ENCODE data around the gene DAAM1.

Gene DAAM1

GRCh38 chr14:59199614-59200013 lies 11.1 kb downstream of the DAAM1 start:
- no peaks in the 10 kb centered on the region for H3K27me3 ChIP-seq
- H3K9ac ChIP-seq = no peak overlapping the region
- 0 out of 2 replicates have a peak, but pooled peaks cover 5% of the 10 kb centered on the region for H3K9me3 ChIP-seq
- no peak for TF ChIP-seq Cebpa-rat (IDR thresholded peaks at IDR 0.05)
- H3K36me3 ChIP-seq = no peaks in the 10 kb centered on the region
- H3K27ac ChIP-seq = no peak overlapping the region
- H3K4me3 ChIP-seq = no peak overlapping the region
- peaks cover 12% of the 10 kb centered on the region; the same call in 1 of the 2 replicates for H3K4me1 ChIP-seq
- no peak overlapping the region for H3K4me2 ChIP-seq
- peaks cover 11% of the 10 kb centered on the region; the same call in 1 of the 2 replicates for H4K20me1 ChIP-seq

GRCh38 chr14:59200195-59200594 lies 11.7 kb downstream of the DAAM1 start:
- Histone ChIP-seq H3K4me3 (no peak overlapping the region), H3K4me2 (no peak overlapping the region), H3K9me3 (0 out of 2 replicates have a peak, but pooled peaks cover 5% of the 10 kb centered on the region), H3K36me3 (no peaks in the 10 kb centered on the region), H4K20me1 (peaks cover 15% of the 10 kb centered on the region; the same call in 1 of the 2 replicates), H3K9ac (no peak overlapping the region), H3K4me1 (peaks cover 12% of the 10 kb centered on the region; the same call in 1 of the 2 replicates), H3K27ac (no peak overlapping the region), H3K27me3 (no peaks in the 10 kb centered on the region)
- TF ChIP-seq Cebpa-rat (IDR thresholded peaks at IDR 0.05) = no peak

DNA sequence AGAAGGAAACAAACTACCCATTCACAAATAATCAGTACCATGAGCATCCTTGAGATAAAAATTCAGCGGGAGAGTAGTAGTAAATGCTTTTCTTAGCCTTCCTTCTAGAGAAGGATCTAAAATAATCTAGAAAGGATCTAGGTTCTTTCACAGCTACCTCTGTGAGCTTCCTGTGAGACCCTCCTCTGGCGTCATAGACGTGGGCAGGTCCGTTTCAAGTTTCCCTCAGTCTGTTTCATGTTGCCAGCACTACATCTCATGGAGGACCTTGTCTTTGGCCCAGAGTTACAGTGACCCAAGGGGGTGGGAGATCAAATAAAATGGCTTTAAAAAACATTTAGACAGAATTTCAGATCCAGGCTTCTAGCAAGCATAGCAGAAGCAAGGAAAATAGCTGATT lies 13.6 kb downstream of the DAAM1 start:
- Histone ChIP-seq H3K4me3 (no peak overlapping the region), H3K27me3 (no peaks in the 10 kb centered on the region), H4K20me1 (peaks cover 15% of the 10 kb centered on the region; the same call in 1 of the 2 replicates), H3K4me1 (peaks cover 12% of the 10 kb centered on the region; the same call in 1 of the 2 replicates), H3K9ac (no peak overlapping the region), H3K9me3 (no peaks in the 10 kb centered on the region), H3K36me3 (no peaks in the 10 kb centered on the region), H3K27ac (no peak overlapping the region), H3K4me2 (peak overlapping the region; percentile 10; the same call in 1 of the 2 replicates)
- TF ChIP-seq Cebpa-rat (IDR thresholded peaks at IDR 0.05) = no peak

DNA sequence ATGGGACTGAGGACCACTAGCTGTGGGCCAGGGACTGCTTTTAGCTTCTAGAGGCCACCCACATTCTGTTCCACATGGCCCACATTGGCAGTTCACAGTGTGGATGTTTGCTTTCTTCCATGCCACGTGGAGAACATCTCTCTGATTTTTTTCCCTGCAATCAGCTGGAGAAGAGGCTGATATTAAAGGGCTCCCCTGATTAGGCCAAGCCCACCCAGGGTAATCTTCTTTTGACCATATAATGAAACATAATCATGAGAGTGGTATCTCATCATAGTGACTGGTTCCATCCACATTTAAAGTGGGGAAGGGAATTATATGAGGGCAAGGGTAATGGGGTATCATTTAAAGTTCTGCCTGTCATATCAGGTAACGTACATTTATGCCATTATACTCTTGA lies 15.8 kb downstream of the DAAM1 start:
- H3K4me1 ChIP-seq = peaks cover 12% of the 10 kb centered on the region; the same call in 1 of the 2 replicates
- H3K4me3 ChIP-seq = no peak overlapping the region
- TF ChIP-seq Cebpa-rat (IDR thresholded peaks at IDR 0.05) = no peak
- no peak overlapping the region for H3K27ac ChIP-seq
- no peaks in the 10 kb centered on the region for H3K36me3 ChIP-seq
- H4K20me1 ChIP-seq = peaks cover 15% of the 10 kb centered on the region; the same call in 1 of the 2 replicates
- H3K4me2 ChIP-seq = no peak overlapping the region
- no peaks in the 10 kb centered on the region for H3K27me3 ChIP-seq
- no peaks in the 10 kb centered on the region for H3K9me3 ChIP-seq
- no peak overlapping the region for H3K9ac ChIP-seq

DNA sequence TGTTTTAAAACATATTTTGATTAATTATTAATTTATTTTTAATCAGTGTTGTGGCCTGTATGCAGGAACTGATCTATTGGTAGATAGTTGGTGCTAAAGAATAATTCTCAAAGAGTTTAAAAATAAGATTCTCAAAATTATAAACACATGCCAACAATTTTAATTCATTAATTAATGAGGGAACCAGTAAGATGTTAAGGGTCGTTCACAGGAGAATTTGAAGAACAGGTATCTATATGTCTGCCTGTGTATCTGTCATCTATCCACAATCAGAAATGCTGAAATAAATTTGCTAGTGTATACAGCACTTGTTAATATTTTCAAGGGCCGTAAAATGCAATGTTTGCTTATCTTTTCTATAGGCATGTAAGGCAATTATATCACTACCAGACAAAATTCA lies 18.4 kb downstream of the DAAM1 start:
- peaks cover 8% of the 10 kb centered on the region; the same call in 1 of the 2 replicates for H3K4me1 ChIP-seq
- H4K20me1 ChIP-seq = peaks cover 15% of the 10 kb centered on the region; the same call in 1 of the 2 replicates
- H3K4me3 ChIP-seq = no peak overlapping the region
- H3K4me2 ChIP-seq = no peak overlapping the region
- H3K36me3 ChIP-seq = no peaks in the 10 kb centered on the region
- no peaks in the 10 kb centered on the region for H3K27me3 ChIP-seq
- no peak for TF ChIP-seq Cebpa-rat (IDR thresholded peaks at IDR 0.05)
- no peaks in the 10 kb centered on the region for H3K9me3 ChIP-seq
- H3K9ac ChIP-seq = no peak overlapping the region
- no peak overlapping the region for H3K27ac ChIP-seq

GRCh38 chr14:59207506-59207933 lies 19.1 kb downstream of the DAAM1 start:
- H3K4me2 ChIP-seq = no peak overlapping the region
- H3K4me3 ChIP-seq = no peak overlapping the region
- peaks cover 4% of the 10 kb centered on the region; the same call in 1 of the 2 replicates for H3K4me1 ChIP-seq
- no peaks in the 10 kb centered on the region for H3K27me3 ChIP-seq
- no peaks in the 10 kb centered on the region for H3K36me3 ChIP-seq
- no peak for TF ChIP-seq Cebpa-rat (IDR thresholded peaks at IDR 0.05)
- H3K9me3 ChIP-seq = no peaks in the 10 kb centered on the region
- H3K27ac ChIP-seq = no peak overlapping the region
- peaks cover 15% of the 10 kb centered on the region; the same call in 1 of the 2 replicates for H4K20me1 ChIP-seq
- no peak overlapping the region for H3K9ac ChIP-seq

DNA sequence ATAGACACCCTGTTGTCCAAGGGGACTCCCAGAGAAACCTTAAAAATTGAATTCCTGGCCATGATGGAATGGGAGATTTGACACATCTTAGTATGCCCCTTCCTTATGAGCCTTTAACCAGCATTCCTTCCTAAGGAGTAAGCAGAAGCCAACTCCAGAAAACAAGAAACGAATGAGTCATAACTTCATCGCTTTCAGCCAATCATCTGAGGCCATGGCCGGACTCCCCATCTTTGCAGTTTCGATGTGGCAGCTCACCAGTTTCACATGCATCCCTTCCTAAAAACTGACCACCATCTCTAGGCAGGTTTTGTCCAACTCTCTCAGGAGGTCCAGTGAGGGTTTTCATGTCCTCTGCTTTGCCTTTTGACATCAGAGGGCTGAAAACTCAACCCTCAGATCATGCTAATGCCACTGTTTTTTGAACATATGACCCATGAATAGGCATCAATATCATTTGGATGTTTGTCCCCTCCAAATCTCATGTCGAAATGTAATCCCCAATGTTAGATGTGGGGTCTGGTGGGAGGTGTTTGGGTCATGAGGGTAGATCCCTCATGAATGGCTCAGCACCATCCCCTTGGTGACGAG lies 19.9 kb downstream of the DAAM1 start:
- Histone ChIP-seq H3K9ac (no peak overlapping the region), H3K27ac (no peak overlapping the region), H3K9me3 (no peaks in the 10 kb centered on the region), H3K36me3 (no peaks in the 10 kb centered on the region), H3K4me2 (no peak overlapping the region), H3K4me1 (peaks cover 10% of the 10 kb centered on the region), H3K4me3 (no peak overlapping the region), H3K27me3 (no peaks in the 10 kb centered on the region), H4K20me1 (peaks cover 15% of the 10 kb centered on the region; the same call in 1 of the 2 replicates)
- TF ChIP-seq Cebpa-rat (IDR thresholded peaks at IDR 0.05) = no peak

- no peak overlapping the region for H3K4me2 ChIP-seq
These were observed 20.5 kb downstream of the DAAM1 start for GRCh38 chr14:59208954-59209353.

GRCh38 chr14:59210621-59211020 lies 22.2 kb downstream of the DAAM1 start:
- Histone ChIP-seq H3K4me3 (no peak overlapping the region), H3K9me3 (peaks cover 7% of the 10 kb centered on the region; the same call in 1 of the 2 replicates), H3K9ac (no peak overlapping the region), H4K20me1 (no peaks in the 10 kb centered on the region; the same call in 1 of the 2 replicates), H3K27ac (no peak overlapping the region), H3K27me3 (no peaks in the 10 kb centered on the region), H3K4me2 (no peak overlapping the region), H3K4me1 (peaks cover 12% of the 10 kb centered on the region), H3K36me3 (no peaks in the 10 kb centered on the region)
- no peak for TF ChIP-seq Cebpa-rat (IDR thresholded peaks at IDR 0.05)

More at GRCh38 chr14:59208954-59209353, 20.5 kb downstream of the DAAM1 start:
- no peaks in the 10 kb centered on the region for H3K36me3 ChIP-seq
- H3K27me3 ChIP-seq = no peaks in the 10 kb centered on the region
- H3K9ac ChIP-seq = no peak overlapping the region
- peaks cover 10% of the 10 kb centered on the region; the same call in 1 of the 2 replicates for H4K20me1 ChIP-seq
- TF ChIP-seq Cebpa-rat (IDR thresholded peaks at IDR 0.05) = no peak
- H3K4me3 ChIP-seq = no peak overlapping the region
- 0 out of 2 replicates have a peak, but pooled peaks cover under 1% of the 10 kb centered on the region for H3K9me3 ChIP-seq
- peaks cover 12% of the 10 kb centered on the region for H3K4me1 ChIP-seq
- no peak overlapping the region for H3K27ac ChIP-seq
